Tibial nerve (tissue), 4 donors: ENCODE results near the gene MCEMP1. TPM values are rescaled to one million over a fixed set of nuclear protein-coding genes. Genes with fewer than 3 reads are reported as not detected.
"Not testable (repeated sequence)": the region's sequence is repeated elsewhere in the genome, so short reads cannot be mapped to it uniquely, and the experiment has no call there.

ENCODE experiments used
- DNase-seq, 2 donors: peaks; one replicate each; pipeline ENCODE4 v3.0.0-alpha.2; 2019; ENCODE audit warnings: low spot score in 2 of 2
- H3K27ac ChIP-seq, 4 donors: fragments of 200-600 bp; sonication (generic) in 3 of 4; one replicate each; pipeline ENCODE4 v1.5.1; 2017 to 2019; ENCODE audit warnings: mild to moderate bottlenecking in 1 of 4
- H3K27me3 ChIP-seq, 2 donors: fragments of 200-600 bp; sonication (generic) in 1 of 2; one replicate each; pipeline versions ENCODE4 v1.5.1 to v1.6.0; 2017 to 2019
- H3K36me3 ChIP-seq, 3 donors: fragments of 200-600 bp; sonication (generic); one replicate each; pipeline ENCODE4 v1.5.1; 2018 to 2019
- H3K4me1 ChIP-seq, 4 donors: fragments of 200-600 bp; sonication (generic) in 3 of 4; one replicate each; pipeline ENCODE4 v1.5.1; 2017 to 2019
- H3K4me3 ChIP-seq, 4 donors: fragments of 200-600 bp; sonication (generic) in 3 of 4; one replicate each; pipeline ENCODE4 v1.5.1; 2017 to 2019; ENCODE audit warnings: mild to moderate bottlenecking in 1 of 4, moderate library complexity in 1 of 4
- H3K9me3 ChIP-seq, 4 donors: fragments of 200-600 bp; sonication (generic) in 3 of 4; one replicate each; pipeline ENCODE4 v1.5.1; 2017 to 2019
- EP300 ChIP-seq, 2 donors: sonication (generic); formaldehyde crosslinking; IDR thresholded peaks; one replicate each; pipeline ENCODE4 v1.6.1; 2017; ENCODE audit warnings: antibody characterized with exemption in 2 of 2, mild to moderate bottlenecking in 1 of 2
- POLR2A ChIP-seq, 2 donors: fragments of 450-650 bp; IDR thresholded peaks; one replicate each; pipeline ENCODE4 v1.6.1; 2017; ENCODE audit warnings: antibody characterized with exemption in 2 of 2, mild to moderate bottlenecking in 2 of 2, moderate library complexity in 2 of 2
- WGBS, 2 donors: methylation state at CpG; one replicate each; pipeline ENCODE4 v1.1.5; 2018; 5-methylcytosine and 5-hydroxymethylcytosine counted together
- total RNA-seq, 4 donors: library from RNA; depleted of rRNA; stranded (reverse); fragments of >200 nt; gene quantifications; one replicate each; pipeline ENCODE4 v1.1.0, GENCODE V29; 2016
- TF ChIP-seq, protein P1 (sequence below), 5 experiments: fragments of 200-600 bp in 3 of 5; fragments of 450-650 bp in 2 of 5; sonication (generic) in 3 of 5; IDR thresholded peaks; one replicate each; pipeline ENCODE4 v1.5.1; 2016 to 2019; ENCODE audit warnings: antibody characterized with exemption in 5 of 5, mild to moderate bottlenecking in 3 of 5, moderate library complexity in 2 of 5

The MCEMP1 gene
- total RNA-seq, 4 donors from 2014 or later, result 1.5 TPM; not detected in 3

DNA sequence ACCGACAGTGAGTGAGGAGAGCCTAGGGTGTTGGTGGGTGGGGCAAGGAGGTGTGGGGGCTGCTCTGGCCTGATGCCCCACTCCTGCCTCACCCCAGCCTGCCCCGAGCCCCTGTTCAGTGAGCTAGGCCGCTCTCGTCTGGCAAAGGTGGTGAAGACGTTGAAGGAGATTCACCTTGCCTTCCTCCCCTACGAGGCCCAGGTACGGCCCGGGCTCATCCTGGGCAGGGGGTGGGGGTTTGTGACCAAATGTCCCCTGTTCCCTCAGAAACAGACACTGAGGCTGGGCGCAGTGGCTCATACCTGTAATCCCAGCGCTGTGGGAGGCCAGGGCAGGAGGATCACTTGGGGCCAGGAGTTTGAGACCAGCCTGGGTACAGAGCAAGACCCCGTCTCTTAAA, 36.1 kb upstream of the MCEMP1 start:
- Histone ChIP-seq H3K27me3 (peaks cover 0 to 35% of the 10 kb centered on the region in 2 donors), H3K36me3 (no peaks in the 10 kb centered on the region), H3K9me3 (no peaks in the 10 kb centered on the region), H3K4me3 (no peak overlapping the region), H3K4me1 (peaks cover 0 to 8% (median 0%) of the 10 kb centered on the region in 4 donors), H3K27ac (no peak overlapping the region)
- no peak for DNase-seq
- 88 to 91% methylated on average over 11 of the region's 11 CpGs for WGBS, 2 donors
- TF ChIP-seq, protein P1, sequence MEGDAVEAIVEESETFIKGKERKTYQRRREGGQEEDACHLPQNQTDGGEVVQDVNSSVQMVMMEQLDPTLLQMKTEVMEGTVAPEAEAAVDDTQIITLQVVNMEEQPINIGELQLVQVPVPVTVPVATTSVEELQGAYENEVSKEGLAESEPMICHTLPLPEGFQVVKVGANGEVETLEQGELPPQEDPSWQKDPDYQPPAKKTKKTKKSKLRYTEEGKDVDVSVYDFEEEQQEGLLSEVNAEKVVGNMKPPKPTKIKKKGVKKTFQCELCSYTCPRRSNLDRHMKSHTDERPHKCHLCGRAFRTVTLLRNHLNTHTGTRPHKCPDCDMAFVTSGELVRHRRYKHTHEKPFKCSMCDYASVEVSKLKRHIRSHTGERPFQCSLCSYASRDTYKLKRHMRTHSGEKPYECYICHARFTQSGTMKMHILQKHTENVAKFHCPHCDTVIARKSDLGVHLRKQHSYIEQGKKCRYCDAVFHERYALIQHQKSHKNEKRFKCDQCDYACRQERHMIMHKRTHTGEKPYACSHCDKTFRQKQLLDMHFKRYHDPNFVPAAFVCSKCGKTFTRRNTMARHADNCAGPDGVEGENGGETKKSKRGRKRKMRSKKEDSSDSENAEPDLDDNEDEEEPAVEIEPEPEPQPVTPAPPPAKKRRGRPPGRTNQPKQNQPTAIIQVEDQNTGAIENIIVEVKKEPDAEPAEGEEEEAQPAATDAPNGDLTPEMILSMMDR (IDR thresholded peaks at IDR 0.05), result no peak
- TF ChIP-seq POLR2A (IDR thresholded peaks at IDR 0.05) (no peak), EP300 (IDR thresholded peaks at IDR 0.05) (no peak)

DNA sequence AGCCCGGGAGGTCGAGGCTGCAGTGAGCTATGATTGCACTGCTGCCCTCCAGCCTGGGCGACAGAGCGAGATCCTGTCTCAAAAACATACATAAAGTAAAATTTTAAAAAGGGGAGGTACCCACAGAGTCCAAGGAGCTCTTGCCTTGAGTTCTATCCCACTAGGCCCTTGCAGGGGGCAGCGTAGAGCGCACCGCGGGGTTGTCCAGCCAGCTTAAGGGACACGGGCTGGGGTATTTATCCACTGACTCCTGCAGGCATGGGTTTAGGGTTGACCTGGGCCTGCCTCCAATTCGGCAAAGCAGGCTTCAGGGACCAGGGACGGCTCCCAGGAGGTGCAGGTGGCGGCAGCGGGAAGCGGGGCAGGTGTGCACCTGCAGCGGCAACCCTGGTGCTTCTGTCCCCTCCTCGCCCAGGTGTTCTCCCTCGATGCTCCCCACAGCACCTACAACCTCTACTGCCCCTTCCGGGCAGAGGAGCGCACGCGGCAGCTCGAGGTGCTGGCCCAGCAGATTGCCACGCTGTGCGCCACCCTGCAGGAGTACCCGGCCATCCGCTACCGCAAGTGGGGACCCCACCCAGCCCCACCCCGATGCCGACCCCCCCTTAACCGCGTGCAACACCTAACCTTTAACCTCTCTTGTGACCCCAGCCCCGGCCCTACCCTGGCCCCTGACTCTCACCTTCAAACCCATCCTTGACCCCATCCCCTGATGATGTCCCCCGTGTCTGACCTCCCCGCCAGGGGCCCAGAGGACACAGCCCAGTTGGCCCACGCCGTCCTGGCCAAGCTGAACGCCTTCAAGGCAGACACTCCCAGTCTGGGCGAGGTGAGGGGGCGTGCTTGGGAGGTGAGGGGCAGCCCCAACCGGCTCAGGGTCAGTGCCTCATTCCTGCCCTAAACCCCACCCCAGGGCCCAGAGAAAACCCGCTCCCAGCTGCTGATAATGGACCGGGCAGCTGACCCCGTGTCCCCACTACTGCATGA, 35.3 kb upstream of the MCEMP1 start:
- DNase-seq, result no peak
- H3K4me1 ChIP-seq, result peaks cover 0 to 7% (median 0%) of the 10 kb centered on the region in 4 donors
- no peaks in the 10 kb centered on the region for H3K9me3 ChIP-seq
- H3K27ac ChIP-seq, result no peak overlapping the region
- no peak overlapping the region for H3K4me3 ChIP-seq
- H3K27me3 ChIP-seq, result peaks cover 0 to 31% of the 10 kb centered on the region in 2 donors
- no peaks in the 10 kb centered on the region for H3K36me3 ChIP-seq
- TF ChIP-seq, protein P1 (IDR thresholded peaks at IDR 0.05), result no peak
- no peak for TF ChIP-seq EP300 (IDR thresholded peaks at IDR 0.05)
- TF ChIP-seq POLR2A (IDR thresholded peaks at IDR 0.05), result no peak
- 79 to 82% methylated on average over 38 to 43 of the region's 43 CpGs for WGBS, 2 donors

DNA sequence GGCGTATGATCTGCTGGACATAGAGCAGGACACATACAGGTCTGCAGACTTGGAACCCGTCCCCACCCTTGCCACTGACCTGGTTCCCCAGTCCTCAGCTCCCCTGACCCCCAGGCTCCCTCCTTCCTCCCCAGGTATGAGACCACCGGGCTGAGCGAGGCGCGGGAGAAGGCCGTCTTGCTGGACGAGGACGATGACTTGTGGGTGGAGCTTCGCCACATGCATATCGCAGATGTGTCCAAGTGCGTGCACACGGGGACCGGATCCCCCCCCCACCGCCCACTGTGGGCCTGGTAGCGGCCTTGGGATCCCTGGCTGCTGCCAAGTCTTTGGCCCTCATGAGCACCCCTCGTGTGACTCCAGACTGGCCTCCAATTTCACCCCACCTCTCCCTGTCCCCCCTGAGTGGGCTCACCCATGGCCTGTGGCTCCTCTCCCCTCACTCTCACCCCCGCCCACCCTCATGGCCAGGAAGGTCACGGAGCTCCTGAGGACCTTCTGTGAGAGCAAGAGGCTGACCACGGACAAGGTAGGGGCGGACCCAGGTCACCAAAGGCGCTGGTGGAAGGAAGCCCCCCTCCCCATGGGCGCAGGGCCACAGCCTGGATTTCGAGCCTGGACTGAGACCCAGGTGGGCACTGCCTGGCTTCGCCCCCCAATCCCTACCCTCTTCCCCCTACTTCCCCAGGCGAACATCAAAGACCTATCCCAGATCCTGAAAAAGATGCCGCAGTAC, 34.4 kb upstream of the MCEMP1 start:
- Histone ChIP-seq H3K36me3 (no peaks in the 10 kb centered on the region), H3K9me3 (no peaks in the 10 kb centered on the region), H3K27me3 (peaks cover 0 to 22% of the 10 kb centered on the region in 2 donors), H3K27ac (no peak overlapping the region), H3K4me3 (no peak overlapping the region), H3K4me1 (no peaks in the 10 kb centered on the region)
- no peak for DNase-seq
- TF ChIP-seq EP300 (IDR thresholded peaks at IDR 0.05) (no peak), POLR2A (IDR thresholded peaks at IDR 0.05) (no peak)
- TF ChIP-seq, protein P1 (IDR thresholded peaks at IDR 0.05), result no peak
- 80 to 85% methylated on average over 21 to 23 of the region's 27 CpGs for WGBS, 2 donors

DNA sequence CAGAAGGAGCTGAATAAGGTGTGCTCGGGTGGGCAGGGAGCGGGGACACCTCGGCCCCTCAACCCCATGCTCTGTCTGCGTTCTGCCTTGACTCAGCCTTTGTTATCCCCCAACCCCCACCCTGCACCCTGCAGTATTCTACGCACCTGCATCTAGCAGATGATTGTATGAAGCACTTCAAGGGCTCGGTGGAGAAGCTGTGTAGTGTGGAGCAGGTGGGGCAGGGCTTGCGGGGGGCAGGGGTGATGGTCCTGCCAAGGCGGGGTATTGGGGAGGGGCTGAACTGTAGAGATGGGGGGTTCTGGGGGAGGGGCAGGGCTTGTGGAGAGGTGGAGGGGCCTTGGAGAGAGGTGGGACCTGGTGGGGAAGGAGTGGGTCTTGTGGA, 33.9 kb upstream of the MCEMP1 start:
- Histone ChIP-seq H3K4me1 (no peaks in the 10 kb centered on the region), H3K4me3 (no peak overlapping the region), H3K9me3 (no peaks in the 10 kb centered on the region), H3K27ac (no peak overlapping the region), H3K36me3 (no peaks in the 10 kb centered on the region), H3K27me3 (peaks cover 0 to 17% of the 10 kb centered on the region in 2 donors)
- DNase-seq, result no peak
- 93 to 96% methylated on average over 8 of the region's 8 CpGs for WGBS, 2 donors
- TF ChIP-seq, protein P1 (IDR thresholded peaks at IDR 0.05), result no peak
- TF ChIP-seq EP300 (IDR thresholded peaks at IDR 0.05) (no peak), POLR2A (IDR thresholded peaks at IDR 0.05) (no peak)

DNA sequence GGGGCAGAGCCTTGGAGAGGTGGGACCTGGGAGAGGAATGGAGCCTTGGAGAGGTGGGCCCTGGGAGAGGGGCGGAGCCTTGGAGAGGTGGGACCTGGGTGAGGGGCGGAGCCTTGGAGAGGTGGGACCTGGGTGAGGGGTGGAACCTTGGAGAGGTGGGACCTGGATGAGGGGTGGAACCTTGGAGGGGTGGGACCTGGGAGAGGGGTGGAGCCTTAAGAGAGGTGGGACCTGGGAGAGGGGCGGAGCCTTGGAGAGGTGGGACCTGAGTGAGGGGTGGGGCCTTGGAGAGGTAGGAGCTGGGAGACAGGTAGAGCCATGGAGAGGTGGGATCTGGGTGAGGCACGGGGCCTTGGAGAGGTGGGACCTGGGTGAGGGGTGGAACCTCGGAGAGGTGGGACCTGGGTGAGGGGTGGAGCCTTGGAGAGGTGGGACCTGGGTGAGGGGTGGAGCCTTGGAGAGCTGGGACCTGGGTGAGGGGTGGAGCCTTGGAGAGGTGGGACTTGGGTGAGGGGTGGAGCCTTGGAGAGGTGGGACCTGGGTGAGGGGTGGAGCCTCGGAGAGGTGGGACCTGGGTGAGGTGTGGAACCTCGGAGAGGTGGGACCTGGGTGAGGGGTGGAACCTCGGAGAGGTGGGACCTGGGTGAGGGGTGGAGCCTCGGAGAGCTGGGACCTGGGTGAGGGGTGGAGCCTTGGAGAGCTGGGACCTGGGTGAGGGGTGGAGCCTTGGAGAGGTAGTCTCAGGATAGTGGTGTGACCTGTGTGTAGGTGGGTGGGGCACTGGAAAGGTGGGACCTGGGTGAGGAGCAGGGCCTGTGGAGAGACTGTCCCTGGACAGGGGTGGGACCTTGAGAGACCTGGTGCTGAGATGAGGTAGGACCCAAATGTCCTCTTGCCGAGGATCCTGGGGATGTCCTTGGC, 33.0 kb upstream of the MCEMP1 start:
- H3K4me3 ChIP-seq, H3K36me3 ChIP-seq, H3K4me1 ChIP-seq, DNase-seq, H3K27ac ChIP-seq, H3K9me3 ChIP-seq: not testable (repeated sequence)
- H3K27me3 ChIP-seq, result peaks cover 0 to 14% of the 10 kb centered on the region in 2 donors
- WGBS, 2 donors, result 62 to 63% methylated on average over 10 of the region's 10 CpGs
